HEK293 (cell line): ENCODE results near the gene DDX42.

Experiments used
- GLIS1 ChIP-seq: fragments of 450-650 bp; formaldehyde crosslinking; IDR thresholded peaks from 2 replicates; pipeline ENCODE4 v1.5.1; 2016; ENCODE audit warnings: missing biosample characterization, missing genetic modification characterization
- INSM2 ChIP-seq: fragments of 450-650 bp; formaldehyde crosslinking; IDR thresholded peaks from 2 replicates; pipeline ENCODE4 v1.5.1; 2016; ENCODE audit warnings: missing biosample characterization, missing genetic modification characterization
- REST ChIP-seq: fragments of 450-650 bp; formaldehyde crosslinking; IDR thresholded peaks from 2 replicates; pipeline ENCODE4 v1.5.1; 2016; ENCODE audit warnings: missing biosample characterization, missing genetic modification characterization
- TCF7L2 ChIP-seq: IDR thresholded peaks from 2 replicates; pipeline ENCODE4 v1.6.1; 2011; ENCODE audit warnings: low read depth, mild to moderate bottlenecking, inconsistent platforms, low read length, moderate library complexity, borderline replicate concordance
- YY1 ChIP-seq: fragments of 450-650 bp; formaldehyde crosslinking; IDR thresholded peaks from 2 replicates; pipeline ENCODE4 v1.5.1; 2018; ENCODE audit warnings: missing biosample characterization, missing genetic modification characterization
- ZBTB17 ChIP-seq: fragments of 450-650 bp; formaldehyde crosslinking; IDR thresholded peaks from 2 replicates; pipeline ENCODE4 v1.5.1; 2016; ENCODE audit warnings: missing biosample characterization, missing genetic modification characterization
- ZBTB21 ChIP-seq: fragments of 450-650 bp; formaldehyde crosslinking; IDR thresholded peaks from 2 replicates; pipeline ENCODE4 v1.5.1; 2017; ENCODE audit warnings: missing biosample characterization, missing genetic modification characterization
- ZNF214 ChIP-seq: fragments of 450-650 bp; formaldehyde crosslinking; IDR thresholded peaks from 2 replicates; pipeline ENCODE4 v1.5.1; 2017; ENCODE audit warnings: missing biosample characterization, mild to moderate bottlenecking, missing genetic modification characterization, borderline replicate concordance
- ZNF274 ChIP-seq, 2 experiments: fragments of 200-500 bp in 1 of 2; fragments of 450-650 bp in 1 of 2; sonication (Bioruptor generic) in 1 of 2; formaldehyde crosslinking in 1 of 2; IDR thresholded peaks; 2 replicates each; pipeline versions ENCODE4 v1.5.1 to v1.6.1; 2014 to 2016; ENCODE audit warnings: borderline replicate concordance in 1 of 2, inconsistent platforms in 1 of 2, low read length in 1 of 2, missing biosample characterization in 1 of 2, missing genetic modification characterization in 1 of 2
- ZNF292 ChIP-seq: fragments of 450-650 bp; formaldehyde crosslinking; IDR thresholded peaks from 2 replicates; pipeline ENCODE4 v1.5.1; 2016; ENCODE audit warnings: low read depth, missing biosample characterization, missing genetic modification characterization, borderline replicate concordance
- ZNF423 ChIP-seq: fragments of 450-650 bp; formaldehyde crosslinking; IDR thresholded peaks from 2 replicates; pipeline ENCODE4 v1.5.1; 2016; ENCODE audit warnings: missing biosample characterization, missing genetic modification characterization
- ZNF501 ChIP-seq: fragments of 450-650 bp; formaldehyde crosslinking; IDR thresholded peaks from 2 replicates; pipeline ENCODE4 v1.5.1; 2016; ENCODE audit warnings: missing biosample characterization, missing genetic modification characterization
- ZNF510 ChIP-seq: fragments of 450-650 bp; formaldehyde crosslinking; IDR thresholded peaks from 2 replicates; pipeline ENCODE4 v1.5.1; 2018; ENCODE audit warnings: mild to moderate bottlenecking, missing genetic modification characterization, missing biosample characterization; ENCODE audit not compliant: insufficient replicate concordance
- TF ChIP-seq, protein P1 (sequence below): fragments of 450-650 bp; formaldehyde crosslinking; IDR thresholded peaks from 2 replicates; pipeline ENCODE4 v1.5.1; 2016; ENCODE audit warnings: missing biosample characterization, missing genetic modification characterization

GRCh38 chr17:63780928-63781327 is 7.0 kb downstream of the DDX42 start:
- TF ChIP-seq, protein P1, sequence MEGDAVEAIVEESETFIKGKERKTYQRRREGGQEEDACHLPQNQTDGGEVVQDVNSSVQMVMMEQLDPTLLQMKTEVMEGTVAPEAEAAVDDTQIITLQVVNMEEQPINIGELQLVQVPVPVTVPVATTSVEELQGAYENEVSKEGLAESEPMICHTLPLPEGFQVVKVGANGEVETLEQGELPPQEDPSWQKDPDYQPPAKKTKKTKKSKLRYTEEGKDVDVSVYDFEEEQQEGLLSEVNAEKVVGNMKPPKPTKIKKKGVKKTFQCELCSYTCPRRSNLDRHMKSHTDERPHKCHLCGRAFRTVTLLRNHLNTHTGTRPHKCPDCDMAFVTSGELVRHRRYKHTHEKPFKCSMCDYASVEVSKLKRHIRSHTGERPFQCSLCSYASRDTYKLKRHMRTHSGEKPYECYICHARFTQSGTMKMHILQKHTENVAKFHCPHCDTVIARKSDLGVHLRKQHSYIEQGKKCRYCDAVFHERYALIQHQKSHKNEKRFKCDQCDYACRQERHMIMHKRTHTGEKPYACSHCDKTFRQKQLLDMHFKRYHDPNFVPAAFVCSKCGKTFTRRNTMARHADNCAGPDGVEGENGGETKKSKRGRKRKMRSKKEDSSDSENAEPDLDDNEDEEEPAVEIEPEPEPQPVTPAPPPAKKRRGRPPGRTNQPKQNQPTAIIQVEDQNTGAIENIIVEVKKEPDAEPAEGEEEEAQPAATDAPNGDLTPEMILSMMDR: no peak
- TF ChIP-seq REST (tag by site-specific recombination): no peak
- TF ChIP-seq ZNF214: no peak
- no peak for TF ChIP-seq ZNF501 (tag by site-specific recombination)
- TF ChIP-seq ZBTB21 (tag by site-specific recombination): no peak
- TF ChIP-seq ZNF423 (tag by site-specific recombination): no peak
- no peak for TF ChIP-seq ZNF510 (tag by site-specific recombination)
- no peak for TF ChIP-seq TCF7L2
- no peak for TF ChIP-seq YY1 (tag by site-specific recombination)
- TF ChIP-seq ZBTB17: no peak
- no peak for TF ChIP-seq GLIS1 (tag by site-specific recombination)
- no peak for TF ChIP-seq ZNF274 (IDR thresholded peaks at IDR 0.05; ENCODE audit: low read length)
- no peak for TF ChIP-seq ZNF274 (tag by site-specific recombination; IDR thresholded peaks at IDR 0.05; ENCODE audit: borderline replicate concordance)
- no peak for TF ChIP-seq INSM2 (tag by site-specific recombination)
- no peak for TF ChIP-seq ZNF292 (tag by site-specific recombination)
